GM12878 (cell line): ENCODE measurements around the gene MEI1. TPM values are rescaled to one million over a fixed set of nuclear protein-coding genes. Genes with fewer than 3 reads are reported as not detected.

Source experiments
- ATAC-seq: fragments of 200-7000 bp; cut with Tn5 transposase; 3 replicates; pipeline ENCODE4 v1.9.1; 2020; ENCODE audit warnings: mild to moderate bottlenecking, moderate library complexity
- BruUV-seq: library from RNA; stranded (reverse); fragments of 400-500 nt; replicated peaks from 2 replicates; lab custom pipeline; 2021; lab: Mats Ljungman, UMichigan
- CTCF ChIA-PET: fragments of 300-600 bp; sonication (Branson Sonifier 250); formaldehyde crosslinking; extraction: SDS; loops from one replicate; lab custom pipeline; 2021; ENCODE audit warnings: inconsistent platforms; lab: Yijun Ruan, JAX
- POLR2A ChIA-PET: fragments of 350-600 bp; formaldehyde crosslinking; extraction: SDS; loops from one replicate; lab custom pipeline; 2021; ENCODE audit warnings: inconsistent platforms; lab: Charles Lee
- RAD21 ChIA-PET: fragments of 300-600 bp; sonication (Branson Sonifier 250); formaldehyde crosslinking; loops from one replicate; lab custom pipeline; 2023; ENCODE audit warnings: antibody characterized with exemption; ENCODE audit not compliant: unreplicated experiment; lab: Charles Lee
- SMC1A ChIA-PET: fragments of 300-600 bp; sonication (Branson Sonifier 250); formaldehyde crosslinking; loops from one replicate; lab custom pipeline; 2023; ENCODE audit not compliant: unreplicated experiment, uncharacterized antibody; lab: Charles Lee
- DNase-seq: peaks from one replicate; pipeline ENCODE4 v3.0.0-alpha.2; 2011; ENCODE audit warnings: low read depth, low spot score
- FAIRE-seq: peaks from 3 replicates; lab custom pipeline; 2011; peaks lifted over from hg19 to GRCh38; lab: Jason Lieb, UNC
- H2AFZ ChIP-seq: 2 replicates; pipeline ENCODE4 v1.6.0; 2011; ENCODE audit warnings: low read depth, low read length, control low read depth; ENCODE audit not compliant: control insufficient read depth
- H3K27ac ChIP-seq: 2 replicates; pipeline ENCODE4 v1.5.1; 2011; ENCODE audit warnings: control low read depth; ENCODE audit not compliant: control insufficient read depth, insufficient read depth
- H3K27me3 ChIP-seq, 2 experiments: replicated peaks in 1 of 2; 2 replicates each; pipeline versions ENCODE4 v1.6.0 to v1.6.1; 2011; ENCODE audit warnings: low read length in 1 of 2; ENCODE audit not compliant: control insufficient read depth in 2 of 2, insufficient read depth in 2 of 2
- H3K36me3 ChIP-seq, 2 experiments: 2 replicates each; pipeline ENCODE4 v1.5.1; 2011; ENCODE audit warnings: low read length in 1 of 2; ENCODE audit not compliant: control insufficient read depth in 2 of 2, insufficient read depth in 2 of 2
- H3K4me1 ChIP-seq: 2 replicates; pipeline ENCODE4 v1.6.1; 2011; ENCODE audit warnings: mild to moderate bottlenecking, low read length, moderate library complexity, mixed read lengths; ENCODE audit not compliant: control insufficient read depth, insufficient read depth
- H3K4me2 ChIP-seq: 2 replicates; pipeline ENCODE4 v1.6.0; 2011; ENCODE audit warnings: control low read depth; ENCODE audit not compliant: control insufficient read depth, insufficient read depth
- H3K4me3 ChIP-seq: fragments of 200-600 bp; sonication (generic); 2 replicates; pipeline ENCODE4 v1.5.1; 2016
- H3K79me2 ChIP-seq: 2 replicates; pipeline ENCODE4 v1.6.0; 2011; ENCODE audit warnings: low read length; ENCODE audit not compliant: control insufficient read depth, insufficient read depth
- H3K9ac ChIP-seq: 2 replicates; pipeline ENCODE4 v1.8.0; 2011; ENCODE audit warnings: low read length, control low read depth, mixed read lengths; ENCODE audit not compliant: control insufficient read depth, insufficient read depth
- H3K9me3 ChIP-seq: replicated peaks from 3 replicates; pipeline ENCODE4 v1.5.1; 2011; ENCODE audit warnings: mild to moderate bottlenecking, low read length; ENCODE audit not compliant: control insufficient read depth, insufficient read depth
- H4K20me1 ChIP-seq: 2 replicates; pipeline ENCODE4 v1.6.0; 2011; ENCODE audit not compliant: control insufficient read depth, insufficient read depth
- ATF7 ChIP-seq: fragments of 450-650 bp; IDR thresholded peaks from 2 replicates; pipeline ENCODE4 v1.6.1; 2016; ENCODE audit warnings: low read depth, mild to moderate bottlenecking
- BHLHE40 ChIP-seq, 2 experiments: fragments of 450-650 bp in 1 of 2; IDR thresholded peaks; 2 replicates each; pipeline ENCODE4 v1.6.1; 2011 to 2017; ENCODE audit warnings: low read depth in 2 of 2, borderline replicate concordance in 1 of 2, improper control_type of control experiment in 1 of 2, low read length in 1 of 2, mild to moderate bottlenecking in 1 of 2
- CREB1 ChIP-seq: IDR thresholded peaks from 2 replicates; pipeline ENCODE4 v1.6.1; 2012; ENCODE audit warnings: low read depth, mild to moderate bottlenecking, inconsistent platforms
- GABPA ChIP-seq: IDR thresholded peaks from 2 replicates; pipeline ENCODE4 v1.6.1; 2014; ENCODE audit warnings: antibody characterized with exemption, low read depth, mild to moderate bottlenecking, inconsistent platforms
- MLLT1 ChIP-seq: fragments of 450-650 bp; IDR thresholded peaks from 2 replicates; pipeline ENCODE4 v1.6.1; 2016; ENCODE audit warnings: mild to moderate bottlenecking
- MXI1 ChIP-seq: fragments of 150-350 bp; IDR thresholded peaks from 2 replicates; pipeline ENCODE4 v1.6.1; 2011; ENCODE audit warnings: low read depth, mild to moderate bottlenecking, inconsistent platforms, low read length, improper control_type of control experiment
- NFYA ChIP-seq: IDR thresholded peaks from 2 replicates; pipeline ENCODE4 v1.6.1; 2011; ENCODE audit warnings: low read depth, mild to moderate bottlenecking, low read length, improper control_type of control experiment, borderline replicate concordance
- NR2F1 ChIP-seq: fragments of 450-650 bp; conservative IDR thresholded peaks from 2 replicates; pipeline ENCODE4 v1.6.1; 2017; ENCODE audit warnings: mild to moderate bottlenecking
- PAX5 ChIP-seq: IDR thresholded peaks from 2 replicates; pipeline ENCODE4 v1.6.1; 2011; ENCODE audit warnings: low read depth, low read length, borderline replicate concordance
- POLR2A ChIP-seq: IDR thresholded peaks from 2 replicates; pipeline ENCODE4 v1.6.1; 2011; ENCODE audit warnings: low read depth, mild to moderate bottlenecking, low read length
- POLR2AphosphoS2 ChIP-seq: IDR thresholded peaks from 2 replicates; pipeline ENCODE4 v1.6.1; 2011; ENCODE audit warnings: low read depth, mild to moderate bottlenecking, low read length, improper control_type of control experiment, moderate library complexity
- POLR2AphosphoS5 ChIP-seq: IDR thresholded peaks from 2 replicates; pipeline ENCODE4 v1.6.1; 2011; ENCODE audit warnings: mild to moderate bottlenecking, low read length, inconsistent platforms
- SIN3A ChIP-seq: IDR thresholded peaks from 2 replicates; pipeline ENCODE4 v1.6.1; 2012; ENCODE audit warnings: low read depth, low read length, improper control_type of control experiment
- TAF1 ChIP-seq: IDR thresholded peaks from 2 replicates; pipeline ENCODE4 v1.6.1; 2011; ENCODE audit warnings: mild to moderate bottlenecking, low read depth, low read length, borderline replicate concordance
- TBL1XR1 ChIP-seq: IDR thresholded peaks from 2 replicates; pipeline ENCODE4 v1.6.1; 2012; ENCODE audit warnings: low read depth, low read length, improper control_type of control experiment
- ZSCAN29 ChIP-seq: fragments of 450-650 bp; IDR thresholded peaks from 2 replicates; pipeline ENCODE4 v1.6.1; 2017; ENCODE audit warnings: mild to moderate bottlenecking, moderate library complexity
- WGBS: methylation state at CpG from one replicate; pipeline ENCODE4 v1.1.6; 2016; ENCODE audit warnings: low lambda C conversion rate; ENCODE audit not compliant: insufficient replicate concordance, insufficient coverage; ENCODE audit errors: missing lambda C conversion rate; 5-methylcytosine and 5-hydroxymethylcytosine counted together
- in situ Hi-C: fragments of 300-500 bp; cut with MboI; formaldehyde crosslinking; loops from 9 replicates; pipeline ENCODE4 v1.14.3; 2018; ENCODE audit warnings: mixed read lengths
- intact Hi-C: fragments of 100-400 bp; cut with micrococcal nuclease; formaldehyde crosslinking; loops from one replicate; pipeline ENCODE4 v1.14.2; 2022; ENCODE audit not compliant: unreplicated experiment
- polyA plus RNA-seq, 11 experiments: library from polyadenylated mRNA; depleted of rRNA in 4 of 11; unstranded in 6 of 11; stranded (reverse) in 5 of 11; fragments of >200 nt; fragmentation: Nextera tagmentation in 4 of 11; fragmentation: Illumina TruSeq in 1 of 11; extraction: Ambion mirVana in 4 of 11; extraction: Trizol in 1 of 11; gene quantifications; 1 replicate in 1 of 11; 2 replicates in 10 of 11; pipeline versions ENCODE4 v1.2.1 to v1.2.3, GENCODE V29; 2011 to 2016; ENCODE audit warnings: inconsistent platforms in 2 of 11, missing spikeins in 2 of 11, low read depth in 1 of 11
- total RNA-seq, 4 experiments: library from RNA; depleted of rRNA in 3 of 4; stranded (reverse); fragments of >200 nt in 3 of 4; fragmentation: Illumina TruSeq in 1 of 4; extraction: Trizol in 1 of 4; gene quantifications; 2 replicates each; pipeline versions ENCODE4 v1.2.1 to v1.2.3, GENCODE V29; 2013 to 2021

Gene MEI1
- total and polyA plus RNA-seq, 10 of the 15 experiments (the other 5 are each of a cell fraction or from before 2014, with no cell fraction given) = 27.9 to 48.9 (median 35.8) TPM

GRCh38 chr22:41681616-41682015, 17.7 kb upstream of the MEI1 start:
- Histone ChIP-seq H4K20me1 (no peaks in the 10 kb centered on the region; the same call in 1 of the 2 replicates), H3K9me3 (no peaks in the 10 kb centered on the region), H3K27me3 (no peaks in the 10 kb centered on the region), H3K4me2 (no peak overlapping the region; the same call in 1 of the 2 replicates), H3K9ac (peak overlapping the region; percentile 74), H3K36me3 (peaks cover 13 to 14% of the 10 kb centered on the region in 2 experiments), H2AFZ (no peak overlapping the region; the same call in 1 of the 2 replicates), H3K79me2 (peaks cover 76% of the 10 kb centered on the region), H3K4me3 (peak overlapping the region; percentile 61; the same call in 1 of the 2 replicates), H3K27ac (no peak overlapping the region; the same call in 1 of the 2 replicates), H3K4me1 (no peaks in the 10 kb centered on the region)
- BruUV-seq = no TSS peak
- RAD21 ChIA-PET = no interaction called here
- TF ChIP-seq PAX5 (peak; percentile 50; the same call in 1 of the 2 replicates), NR2F1 (no peak)
- no peak for DNase-seq
- intact Hi-C loops (no loop called here), in situ Hi-C loops (no loop called here)
- CTCF ChIA-PET = no interaction called here
- SMC1A ChIA-PET = interaction anchor here (1.4 kb wide), 1 partner anchor 15 kb away, joined by 3 read pairs; no protein-coding TSS in a partner anchor
- POLR2A ChIA-PET = no interaction called here
- peak; percentile 30 for ATAC-seq
- WGBS = 61% methylated on average over 14 of the region's 14 CpGs
- FAIRE-seq = no peak

- ChIA-PET CTCF (interaction anchor here (2.1 kb wide), 1 partner anchor 15 kb away, joined by 7 read pairs; no protein-coding TSS in a partner anchor), RAD21 (no interaction called here), SMC1A (interaction anchor here (1.4 kb wide), 1 partner anchor 15 kb away, joined by 3 read pairs; no protein-coding TSS in a partner anchor), POLR2A (no interaction called here)
- H3K9ac ChIP-seq = peak overlapping the region; percentile 74
- peaks cover 12 to 13% of the 10 kb centered on the region in 2 experiments for H3K36me3 ChIP-seq
- no peak for FAIRE-seq
- peak; percentile 66 for DNase-seq
- peaks cover 81% of the 10 kb centered on the region for H3K79me2 ChIP-seq
- intact Hi-C loops = no loop called here
- H3K9me3 ChIP-seq = no peaks in the 10 kb centered on the region
- TSS peak; percentile 23 for BruUV-seq
- H3K27me3 ChIP-seq = no peaks in the 10 kb centered on the region
- peak overlapping the region; percentile 27 for H3K4me2 ChIP-seq
- in situ Hi-C loops = no loop called here
- H4K20me1 ChIP-seq = no peaks in the 10 kb centered on the region; the same call in 1 of the 2 replicates
- peak overlapping the region; percentile 61 for H3K4me3 ChIP-seq
- H3K27ac ChIP-seq = peak overlapping the region; percentile 53
- H2AFZ ChIP-seq = peak overlapping the region; percentile 59
- peak; percentile 90 for ATAC-seq
- WGBS = 46% methylated on average over 50 of the region's 50 CpGs
- H3K4me1 ChIP-seq = no peaks in the 10 kb centered on the region
- TF ChIP-seq CREB1 (peak; percentile 97), ZSCAN29 (no peak), TBL1XR1 (no peak), POLR2AphosphoS2 (peak; percentile 11; the same call in 1 of the 2 replicates), GABPA (peak; percentile 91), MLLT1 (peak; percentile 28; the same call in 1 of the 2 replicates), MXI1 (peak; percentile 71; the same call in 1 of the 2 replicates), ATF7 (peak; percentile 37; the same call in 1 of the 2 replicates), NFYA (no peak), POLR2AphosphoS5 (0 out of 2 replicates have a peak, but pooled peaks have one; percentile 74), TAF1 (0 out of 2 replicates have a peak, but pooled peaks have one; percentile 35), BHLHE40 (IDR thresholded peaks at IDR 0.05; ENCODE audit: borderline replicate concordance in 1 of 2, low read depth in 2 of 2, low read length in 1 of 2) (peak in 1 of 2 experiments; percentile 69; a peak in 2 of 4 replicates), POLR2A (peak; percentile 86), SIN3A (peak; percentile 76; the same call in 1 of the 2 replicates)
These were observed 17.1 kb upstream of the MEI1 start for GRCh38 chr22:41682033-41682807.
